Trophoblast cell (in vitro differentiated cells and primary cell): ENCODE measurements around the gene PHF8. TPM values are rescaled to one million over a fixed set of nuclear protein-coding genes. Genes with fewer than 3 reads are reported as not detected.
A peak's percentile ranks its signal among the peaks of the same experiment; 100 is the strongest.

Experiments used
- DNase-seq, 2 donors: peaks; one replicate each; pipeline ENCODE4 v3.0.0-alpha.2; 2016
- H2AFZ ChIP-seq: 2 replicates; pipeline ENCODE4 v1.6.1; 2013; ENCODE audit warnings: low read length, moderate library complexity, mild to moderate bottlenecking; ENCODE audit not compliant: insufficient read depth, poor library complexity
- H2AK5ac ChIP-seq: 2 replicates; pipeline ENCODE4 v1.6.1; 2013; ENCODE audit warnings: mild to moderate bottlenecking, low read length
- H2BK120ac ChIP-seq: 2 replicates; pipeline ENCODE4 v1.6.1; 2013; ENCODE audit warnings: low read length, mild to moderate bottlenecking, moderate library complexity; ENCODE audit not compliant: insufficient read depth, poor library complexity
- H2BK12ac ChIP-seq: 2 replicates; pipeline ENCODE4 v1.6.1; 2013; ENCODE audit warnings: mild to moderate bottlenecking, low read length, moderate library complexity
- H2BK5ac ChIP-seq: 2 replicates; pipeline ENCODE4 v1.6.1; 2013; ENCODE audit warnings: low read length, low read depth, moderate library complexity, mild to moderate bottlenecking; ENCODE audit not compliant: poor library complexity
- H3K14ac ChIP-seq: 2 replicates; pipeline ENCODE4 v1.6.1; 2013; ENCODE audit warnings: mild to moderate bottlenecking, low read length
- H3K18ac ChIP-seq: 2 replicates; pipeline ENCODE4 v1.6.1; 2013; ENCODE audit warnings: mild to moderate bottlenecking, low read length
- H3K23ac ChIP-seq: 2 replicates; pipeline ENCODE4 v1.6.1; 2013; ENCODE audit warnings: low read length
- H3K27ac ChIP-seq: 2 replicates; pipeline ENCODE4 v1.5.1; 2013; ENCODE audit warnings: low read depth, mild to moderate bottlenecking, inconsistent platforms, low read length, moderate library complexity
- H3K27me3 ChIP-seq: 2 replicates; pipeline ENCODE4 v1.6.1; 2013; ENCODE audit warnings: inconsistent platforms, mild to moderate bottlenecking, low read length, moderate library complexity; ENCODE audit not compliant: insufficient read depth
- H3K36me3 ChIP-seq, 2 experiments: 1 replicate in 1 of 2; 2 replicates in 1 of 2; pipeline ENCODE4 v1.6.1; 2013; ENCODE audit warnings: low read length in 2 of 2, mild to moderate bottlenecking in 2 of 2, moderate library complexity in 1 of 2; ENCODE audit not compliant: insufficient read depth in 2 of 2, control insufficient read depth in 1 of 2
- H3K4ac ChIP-seq: 2 replicates; pipeline ENCODE4 v1.6.1; 2013; ENCODE audit warnings: low read depth, mild to moderate bottlenecking, low read length, moderate library complexity
- H3K4me1 ChIP-seq, 2 experiments: 1 replicate in 1 of 2; 2 replicates in 1 of 2; pipeline ENCODE4 v1.6.1; 2013; ENCODE audit warnings: low read length in 2 of 2, mild to moderate bottlenecking in 2 of 2, moderate library complexity in 1 of 2; ENCODE audit not compliant: insufficient read depth in 2 of 2, control insufficient read depth in 1 of 2
- H3K4me2 ChIP-seq: 2 replicates; pipeline ENCODE4 v1.6.1; 2013; ENCODE audit warnings: inconsistent platforms, mild to moderate bottlenecking, low read length, moderate library complexity
- H3K4me3 ChIP-seq: 2 replicates; pipeline ENCODE4 v1.5.1; 2013; ENCODE audit warnings: mild to moderate bottlenecking, low read depth, low read length, inconsistent platforms
- H3K79me1 ChIP-seq: one replicate; pipeline ENCODE4 v1.6.1; 2013; ENCODE audit warnings: low read length
- H3K79me2 ChIP-seq: 2 replicates; pipeline ENCODE4 v1.6.1; 2013; ENCODE audit warnings: low read length, mild to moderate bottlenecking; ENCODE audit not compliant: control insufficient read depth, insufficient read depth, poor library complexity
- H3K9ac ChIP-seq: 2 replicates; pipeline ENCODE4 v1.6.1; 2013; ENCODE audit warnings: mild to moderate bottlenecking, low read length
- H3K9me3 ChIP-seq: 2 replicates; pipeline ENCODE4 v1.6.1; 2013; ENCODE audit warnings: low read depth, mild to moderate bottlenecking, control low read depth, inconsistent platforms, low read length; ENCODE audit not compliant: insufficient read depth
- H4K12ac ChIP-seq: 2 replicates; pipeline ENCODE4 v1.6.1; 2013; ENCODE audit warnings: low read depth, mild to moderate bottlenecking, low read length, moderate library complexity
- H4K8ac ChIP-seq: 2 replicates; pipeline ENCODE4 v1.6.1; 2013; ENCODE audit warnings: low read depth, mild to moderate bottlenecking, low read length, moderate library complexity
- H4K91ac ChIP-seq: one replicate; pipeline ENCODE4 v1.6.1; 2013; ENCODE audit warnings: low read depth, mild to moderate bottlenecking, low read length, moderate library complexity
- WGBS: extraction: QIAGEN DNeasy Blood & Tissue Kit; methylation state at CpG from one replicate; pipeline ENCODE4 v1.1.7; 2013; ENCODE audit warnings: missing lambda C conversion rate; ENCODE audit not compliant: insufficient read length, insufficient coverage; ENCODE audit errors: extremely low coverage; 5-methylcytosine and 5-hydroxymethylcytosine counted together
- polyA plus RNA-seq: library from polyadenylated mRNA; stranded (reverse); fragments of 200-250 nt; gene quantifications from 2 replicates; pipeline ENCODE4 v1.2.3, GENCODE V29; 2013

The PHF8 gene
- 13.2 and 13.3 TPM in 2 replicates for polyA plus RNA-seq

- H3K4me2 ChIP-seq, result peak within 1 kb of the TSS; percentile 97
- peak within 1 kb of the TSS; percentile 96 for H3K14ac ChIP-seq
- H2BK5ac ChIP-seq, result peak within 1 kb of the TSS; percentile 98
- H4K8ac ChIP-seq, result peak within 1 kb of the TSS; percentile 100
- H3K18ac ChIP-seq, result peak within 1 kb of the TSS; percentile 92
- peak within 1 kb of the TSS; percentile 91 for H3K27ac ChIP-seq
- H3K9me3 ChIP-seq, result no peaks in the 10 kb centered on the region
- no peaks in the 10 kb centered on the region for H3K27me3 ChIP-seq
- peak within 1 kb of the TSS; percentile 98 for H2BK120ac ChIP-seq
- H2AK5ac ChIP-seq, result peak within 1 kb of the TSS; percentile 69
- DNase-seq, result peak; percentile 94 to 96
- peak within 1 kb of the TSS; percentile 49 for H2BK12ac ChIP-seq
- H4K12ac ChIP-seq, result peak within 1 kb of the TSS; percentile 96
- peaks cover 2 to 3% of the 10 kb centered on the region in 2 experiments for H3K4me1 ChIP-seq
- peaks cover 10% of the 10 kb centered on the region for H3K79me1 ChIP-seq
- peak within 1 kb of the TSS; percentile 100 for H2AFZ ChIP-seq
- peaks cover 6% of the 10 kb centered on the region for H3K79me2 ChIP-seq
- H3K36me3 ChIP-seq, result no peaks in the 10 kb centered on the region
- no CpG with 5 or more reads among the region's 66 CpGs for WGBS
- peak within 1 kb of the TSS; percentile 94 for H4K91ac ChIP-seq
- H3K9ac ChIP-seq, result peak within 1 kb of the TSS; percentile 97
- peak within 1 kb of the TSS; percentile 87 for H3K4me3 ChIP-seq
- H3K23ac ChIP-seq, result no peak within 1 kb of the TSS
- peak within 1 kb of the TSS; percentile 98 for H3K4ac ChIP-seq
Observed at GRCh38 chrX:54044126-54044876, at the start of gene PHF8. TSS of gene PHF8 (minus strand) at chrX:54044473. CDS start at chrX:54042728, 1,745 bp downstream.

- DNase-seq, result no peak
- no peaks in the 10 kb centered on the region for H3K79me1 ChIP-seq
- WGBS, result no CpG with 5 or more reads among the region's 2 CpGs
- no peaks in the 10 kb centered on the region for H3K27me3 ChIP-seq
- H2BK120ac ChIP-seq, result no peak overlapping the region
- H3K36me3 ChIP-seq, result no peaks in the 10 kb centered on the region
- no peaks in the 10 kb centered on the region for H3K9me3 ChIP-seq
- no peak overlapping the region for H3K27ac ChIP-seq
- H3K4me2 ChIP-seq, result no peak overlapping the region
- H4K91ac ChIP-seq, result no peak overlapping the region
- H2AFZ ChIP-seq, result no peak overlapping the region
- no peak overlapping the region for H3K18ac ChIP-seq
- H3K4ac ChIP-seq, result no peak overlapping the region
- no peak overlapping the region for H3K4me3 ChIP-seq
- H3K79me2 ChIP-seq, result no peaks in the 10 kb centered on the region
- H2AK5ac ChIP-seq, result no peak overlapping the region
- no peaks in the 10 kb centered on the region for H3K4me1 ChIP-seq
- no peak overlapping the region for H4K8ac ChIP-seq
- no peak overlapping the region for H3K23ac ChIP-seq
- H4K12ac ChIP-seq, result no peak overlapping the region
- no peak overlapping the region for H2BK12ac ChIP-seq
- H3K14ac ChIP-seq, result no peak overlapping the region
- no peak overlapping the region for H2BK5ac ChIP-seq
- no peak overlapping the region for H3K9ac ChIP-seq
Observed at GRCh38 chrX:54093571-54093970, 49.3 kb upstream of the PHF8 start.

- H2AK5ac ChIP-seq, result no peak overlapping the region
- no peak overlapping the region for H4K91ac ChIP-seq
- no peak overlapping the region for H3K14ac ChIP-seq
- no peaks in the 10 kb centered on the region for H3K27me3 ChIP-seq
- H3K79me1 ChIP-seq, result no peaks in the 10 kb centered on the region
- H3K4me3 ChIP-seq, result no peak overlapping the region
- H4K8ac ChIP-seq, result no peak overlapping the region
- no peaks in the 10 kb centered on the region for H3K9me3 ChIP-seq
- no peak overlapping the region for H3K9ac ChIP-seq
- no peak overlapping the region for H2BK12ac ChIP-seq
- no peak overlapping the region for H3K4me2 ChIP-seq
- no peaks in the 10 kb centered on the region for H3K36me3 ChIP-seq
- no peak overlapping the region for H2BK5ac ChIP-seq
- no peak for DNase-seq
- no peak overlapping the region for H3K4ac ChIP-seq
- no peak overlapping the region for H4K12ac ChIP-seq
- no peaks in the 10 kb centered on the region for H3K4me1 ChIP-seq
- no CpG with 5 or more reads among the region's 1 CpG for WGBS
- no peak overlapping the region for H2BK120ac ChIP-seq
- H3K18ac ChIP-seq, result no peak overlapping the region
- no peak overlapping the region for H2AFZ ChIP-seq
- H3K27ac ChIP-seq, result no peak overlapping the region
- no peak overlapping the region for H3K23ac ChIP-seq
- H3K79me2 ChIP-seq, result no peaks in the 10 kb centered on the region
Observed at GRCh38 chrX:54093159-54093558, 48.9 kb upstream of the PHF8 start.

GRCh38 chrX:54090880-54091279 lies 46.6 kb upstream of the PHF8 start:
- Histone ChIP-seq H4K91ac (no peak overlapping the region), H3K4ac (no peak overlapping the region), H2BK5ac (no peak overlapping the region), H4K12ac (no peak overlapping the region), H4K8ac (no peak overlapping the region), H3K27me3 (no peaks in the 10 kb centered on the region), H3K4me3 (no peak overlapping the region), H3K14ac (no peak overlapping the region), H3K9ac (no peak overlapping the region), H3K4me2 (no peak overlapping the region), H3K79me2 (no peaks in the 10 kb centered on the region), H3K79me1 (no peaks in the 10 kb centered on the region), H2BK120ac (no peak overlapping the region), H3K4me1 (no peaks in the 10 kb centered on the region), H3K18ac (no peak overlapping the region), H2BK12ac (no peak overlapping the region), H3K9me3 (no peaks in the 10 kb centered on the region), H3K27ac (no peak overlapping the region), H3K36me3 (no peaks in the 10 kb centered on the region), H3K23ac (no peak overlapping the region), H2AK5ac (no peak overlapping the region), H2AFZ (no peak overlapping the region)
- no CpG with 5 or more reads among the region's 2 CpGs for WGBS
- DNase-seq, result no peak
